Measurements from ENCODE around the gene MYBPC1. TPM values are rescaled to one million over a fixed set of nuclear protein-coding genes. Genes with fewer than 3 reads are reported as not detected.
A peak's percentile ranks its signal among the peaks of the same experiment; 100 is the strongest.

MYBPC1 gene
- total RNA-seq, 1 donor from 2014 or later, result not detected

GRCh38 chr12:101612160-101612916, 17.6 kb downstream of the MYBPC1 start:
- Mint-ChIP-seq H3K9me3 (no peaks in the 10 kb centered on the region), H3K36me3 (ENCODE audit: low read depth) (no peaks in the 10 kb centered on the region), H3K27ac (ENCODE audit: unreplicated experiment) (no peak overlapping the region), H3K27me3 (ENCODE audit: low read depth) (no peaks in the 10 kb centered on the region), H3K4me3 (no peak overlapping the region), H3K4me1 (peaks cover 21% of the 10 kb centered on the region)
- TF ChIP-seq, protein P1, sequence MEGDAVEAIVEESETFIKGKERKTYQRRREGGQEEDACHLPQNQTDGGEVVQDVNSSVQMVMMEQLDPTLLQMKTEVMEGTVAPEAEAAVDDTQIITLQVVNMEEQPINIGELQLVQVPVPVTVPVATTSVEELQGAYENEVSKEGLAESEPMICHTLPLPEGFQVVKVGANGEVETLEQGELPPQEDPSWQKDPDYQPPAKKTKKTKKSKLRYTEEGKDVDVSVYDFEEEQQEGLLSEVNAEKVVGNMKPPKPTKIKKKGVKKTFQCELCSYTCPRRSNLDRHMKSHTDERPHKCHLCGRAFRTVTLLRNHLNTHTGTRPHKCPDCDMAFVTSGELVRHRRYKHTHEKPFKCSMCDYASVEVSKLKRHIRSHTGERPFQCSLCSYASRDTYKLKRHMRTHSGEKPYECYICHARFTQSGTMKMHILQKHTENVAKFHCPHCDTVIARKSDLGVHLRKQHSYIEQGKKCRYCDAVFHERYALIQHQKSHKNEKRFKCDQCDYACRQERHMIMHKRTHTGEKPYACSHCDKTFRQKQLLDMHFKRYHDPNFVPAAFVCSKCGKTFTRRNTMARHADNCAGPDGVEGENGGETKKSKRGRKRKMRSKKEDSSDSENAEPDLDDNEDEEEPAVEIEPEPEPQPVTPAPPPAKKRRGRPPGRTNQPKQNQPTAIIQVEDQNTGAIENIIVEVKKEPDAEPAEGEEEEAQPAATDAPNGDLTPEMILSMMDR (conservative IDR thresholded peaks at IDR 0.05), result no peak
- DNase-seq (ENCODE audit: low read depth, low spot score), result no peak

GRCh38 chr12:101616027-101616494, 21.3 kb downstream of the MYBPC1 start:
- Mint-ChIP-seq H3K4me3 (peak overlapping the region; percentile 61), H3K9me3 (no peaks in the 10 kb centered on the region), H3K4me1 (peaks cover 25% of the 10 kb centered on the region), H3K27me3 (ENCODE audit: low read depth) (no peaks in the 10 kb centered on the region), H3K36me3 (ENCODE audit: low read depth) (no peaks in the 10 kb centered on the region), H3K27ac (ENCODE audit: unreplicated experiment) (peak overlapping the region; percentile 91)
- DNase-seq (ENCODE audit: low read depth, low spot score), result no peak
- TF ChIP-seq, protein P1 (conservative IDR thresholded peaks at IDR 0.05), result no peak

DNA sequence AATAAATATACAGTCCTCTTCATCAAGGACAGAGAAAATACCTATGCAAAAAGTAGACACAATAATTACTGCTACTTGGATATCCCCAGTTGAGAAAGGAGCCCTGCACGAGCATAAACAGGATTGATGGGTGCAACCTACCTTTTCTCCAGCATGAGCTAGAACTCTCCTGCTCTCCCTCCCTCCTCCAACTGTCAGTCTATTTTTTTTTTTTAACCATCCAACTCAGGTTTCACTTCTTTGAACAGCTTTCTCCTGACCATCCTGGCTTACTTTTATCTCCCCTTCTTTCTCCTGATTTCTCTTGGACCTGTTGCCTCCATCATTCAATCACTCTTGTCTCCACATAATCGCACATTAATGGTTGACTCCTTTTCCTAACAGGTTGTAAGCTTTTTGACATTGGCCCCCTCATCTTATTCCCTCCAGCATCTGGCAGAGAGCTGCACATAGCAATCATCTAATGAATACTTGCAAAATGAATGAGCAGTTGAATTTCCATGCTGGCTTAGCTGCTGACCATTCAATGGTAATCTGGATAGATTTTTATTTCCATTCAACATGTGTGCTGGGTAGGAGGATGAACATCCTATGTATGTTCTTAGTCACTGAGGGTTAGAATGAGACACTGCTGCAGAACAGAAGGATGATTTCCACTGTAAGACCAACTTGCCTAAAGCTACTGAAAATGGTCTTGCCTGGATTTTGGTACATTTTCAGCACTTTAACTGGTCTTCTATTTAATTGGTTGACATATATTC, 24.4 kb downstream of the MYBPC1 start:
- no peak overlapping the region for H3K27ac Mint-ChIP-seq (ENCODE audit: unreplicated experiment)

DNA sequence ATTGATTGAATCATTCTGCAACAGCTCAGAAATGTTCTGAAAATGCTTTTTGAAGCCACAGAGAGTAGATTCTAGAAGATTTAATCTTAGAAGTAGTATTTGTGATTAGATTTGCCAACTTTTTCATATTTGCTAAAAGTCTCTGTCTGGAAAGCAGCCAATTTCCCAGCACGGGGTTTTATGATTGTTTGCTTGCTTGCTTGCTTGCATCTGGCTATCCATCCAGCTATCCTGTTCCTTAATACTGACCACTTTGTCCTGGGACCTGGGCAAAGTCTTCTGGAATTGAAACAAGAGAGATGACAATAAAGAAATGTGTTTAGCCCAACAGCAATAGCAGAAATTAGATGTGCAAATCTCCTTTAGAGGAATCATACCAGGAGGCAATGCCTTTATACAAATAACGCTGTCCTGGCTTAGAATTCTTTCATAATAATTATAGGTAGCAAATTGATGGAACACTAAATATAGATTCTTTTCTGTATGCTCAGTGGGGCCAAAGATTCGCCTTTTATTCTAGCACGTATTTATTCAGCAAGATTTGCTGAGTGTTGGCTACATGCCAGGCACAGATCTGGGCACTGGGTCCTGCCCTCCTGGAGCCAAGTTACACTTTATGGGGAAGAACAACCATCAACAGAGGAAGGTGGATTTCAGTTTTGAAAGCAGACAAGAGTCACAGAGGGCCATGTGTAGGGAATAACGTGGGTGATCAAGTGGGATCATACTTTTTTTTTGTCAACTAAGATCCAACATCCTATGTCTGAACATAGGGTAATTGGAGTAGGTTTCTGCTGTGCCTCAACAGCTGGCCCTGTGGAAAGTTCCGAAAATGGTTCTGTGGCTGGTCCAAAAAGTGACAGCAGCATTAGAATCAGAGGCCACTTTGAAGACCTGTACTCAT, 25.3 kb downstream of the MYBPC1 start:
- no peak overlapping the region for H3K4me3 Mint-ChIP-seq
- H3K4me1 Mint-ChIP-seq, result peaks cover 19% of the 10 kb centered on the region
- TF ChIP-seq, protein P1 (conservative IDR thresholded peaks at IDR 0.05), result no peak
- H3K36me3 Mint-ChIP-seq (ENCODE audit: low read depth), result no peaks in the 10 kb centered on the region
- no peaks in the 10 kb centered on the region for H3K27me3 Mint-ChIP-seq (ENCODE audit: low read depth)
- no peaks in the 10 kb centered on the region for H3K9me3 Mint-ChIP-seq
- no peak for DNase-seq (ENCODE audit: low read depth, low spot score)
- H3K27ac Mint-ChIP-seq (ENCODE audit: unreplicated experiment), result no peak overlapping the region

More for the DNA sequence above, 24.4 kb downstream of the MYBPC1 start:
- H3K9me3 Mint-ChIP-seq, result no peaks in the 10 kb centered on the region
- no peak for DNase-seq (ENCODE audit: low read depth, low spot score)
- H3K4me3 Mint-ChIP-seq, result no peak overlapping the region
- peaks cover 19% of the 10 kb centered on the region for H3K4me1 Mint-ChIP-seq
- TF ChIP-seq, protein P1 (conservative IDR thresholded peaks at IDR 0.05), result no peak
- no peaks in the 10 kb centered on the region for H3K36me3 Mint-ChIP-seq (ENCODE audit: low read depth)
- no peaks in the 10 kb centered on the region for H3K27me3 Mint-ChIP-seq (ENCODE audit: low read depth)

DNA sequence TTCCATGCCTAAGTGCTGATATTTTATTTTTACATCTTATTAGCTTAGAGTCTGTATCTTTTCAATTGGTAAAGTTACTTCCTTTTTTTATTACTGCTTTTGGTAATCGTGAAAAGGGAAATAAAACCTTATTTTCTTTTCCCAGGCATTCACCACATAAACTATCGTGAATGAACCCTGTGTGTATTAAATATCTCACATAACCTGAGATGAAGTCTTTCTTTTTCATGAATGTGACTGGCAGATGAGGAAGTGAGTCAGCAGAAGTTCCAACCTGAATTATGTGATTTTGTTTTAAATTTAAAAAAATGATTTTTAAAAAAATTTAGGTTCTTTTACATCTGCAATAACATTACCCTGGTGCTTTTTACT, 26.0 kb downstream of the MYBPC1 start:
- Mint-ChIP-seq H3K27ac (ENCODE audit: unreplicated experiment) (no peak overlapping the region), H3K4me3 (no peak overlapping the region), H3K27me3 (ENCODE audit: low read depth) (no peaks in the 10 kb centered on the region), H3K9me3 (no peaks in the 10 kb centered on the region), H3K36me3 (ENCODE audit: low read depth) (no peaks in the 10 kb centered on the region), H3K4me1 (peaks cover 16% of the 10 kb centered on the region)
- no peak for DNase-seq (ENCODE audit: low read depth, low spot score)
- TF ChIP-seq, protein P1 (conservative IDR thresholded peaks at IDR 0.05), result no peak

Data from neural crest cell (in vitro differentiated cells).